Measurements from ENCODE around the gene MB21D2.

DNA sequence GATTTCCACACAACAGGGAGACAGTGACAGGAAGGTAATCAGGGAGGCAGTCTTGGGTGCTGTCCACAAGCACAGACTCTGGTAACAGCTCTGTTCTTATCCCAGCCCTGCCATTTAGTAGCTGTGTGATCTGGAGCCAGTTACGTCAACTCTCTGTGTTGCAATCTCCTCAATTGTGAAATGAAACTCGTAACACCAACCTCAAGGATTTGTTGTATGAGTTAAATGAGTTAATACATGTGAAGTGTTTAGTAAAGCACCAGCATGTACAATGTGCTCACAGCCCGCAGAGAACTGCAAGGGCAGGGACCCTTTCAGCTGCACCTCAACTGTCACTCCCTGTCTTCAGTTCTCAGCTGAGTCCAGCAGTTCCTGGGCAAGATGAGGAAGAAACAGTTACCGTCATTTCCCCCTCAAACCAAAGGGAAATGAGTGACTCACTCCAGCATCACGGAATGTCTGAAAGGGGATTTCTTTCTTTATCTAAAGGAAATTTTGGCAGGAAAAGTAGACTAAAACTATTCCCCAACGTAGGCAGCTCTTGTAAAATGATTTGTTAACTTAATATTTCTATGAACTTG lies 39.9 kb upstream of the MB21D2 start:
- TF ChIP-seq, protein P1, sequence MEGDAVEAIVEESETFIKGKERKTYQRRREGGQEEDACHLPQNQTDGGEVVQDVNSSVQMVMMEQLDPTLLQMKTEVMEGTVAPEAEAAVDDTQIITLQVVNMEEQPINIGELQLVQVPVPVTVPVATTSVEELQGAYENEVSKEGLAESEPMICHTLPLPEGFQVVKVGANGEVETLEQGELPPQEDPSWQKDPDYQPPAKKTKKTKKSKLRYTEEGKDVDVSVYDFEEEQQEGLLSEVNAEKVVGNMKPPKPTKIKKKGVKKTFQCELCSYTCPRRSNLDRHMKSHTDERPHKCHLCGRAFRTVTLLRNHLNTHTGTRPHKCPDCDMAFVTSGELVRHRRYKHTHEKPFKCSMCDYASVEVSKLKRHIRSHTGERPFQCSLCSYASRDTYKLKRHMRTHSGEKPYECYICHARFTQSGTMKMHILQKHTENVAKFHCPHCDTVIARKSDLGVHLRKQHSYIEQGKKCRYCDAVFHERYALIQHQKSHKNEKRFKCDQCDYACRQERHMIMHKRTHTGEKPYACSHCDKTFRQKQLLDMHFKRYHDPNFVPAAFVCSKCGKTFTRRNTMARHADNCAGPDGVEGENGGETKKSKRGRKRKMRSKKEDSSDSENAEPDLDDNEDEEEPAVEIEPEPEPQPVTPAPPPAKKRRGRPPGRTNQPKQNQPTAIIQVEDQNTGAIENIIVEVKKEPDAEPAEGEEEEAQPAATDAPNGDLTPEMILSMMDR (IDR thresholded peaks at IDR 0.05), result no peak
- no peak for TF ChIP-seq EZH2 (IDR thresholded peaks at IDR 0.05; ENCODE audit: borderline replicate concordance, insufficient read depth, low read depth, low read length, poor library complexity, severe bottlenecking)

All from B cell (primary cell).